ENCODE results near the gene ALG2. TPM values are rescaled to one million over a fixed set of nuclear protein-coding genes. Genes with fewer than 3 reads are reported as not detected.
"Not testable (repeated sequence)": the region's sequence is repeated elsewhere in the genome, so short reads cannot be mapped to it uniquely, and the experiment has no call there.

Gene ALG2
- total and polyA plus RNA-seq, 4 donors = 20.6 to 43.6 (median 30.3) TPM

GRCh38 chr9:99197987-99198386, 23.8 kb downstream of the ALG2 start:
- H3K36me3 ChIP-seq (ENCODE audit: control insufficient read depth in 4 of 4, insufficient read depth in 3 of 4, low read depth in 1 of 4, low read length in 3 of 4) = no peaks in the 10 kb centered on the region
- no peak for DNase-seq (ENCODE audit: low spot score)
- H3K4me3 ChIP-seq (ENCODE audit: low read depth in 1 of 3, low read length in 3 of 3) = no peak overlapping the region
- no peaks in the 10 kb centered on the region for H3K27me3 ChIP-seq (ENCODE audit: control insufficient read depth in 4 of 4, insufficient read depth in 4 of 4, low read length in 3 of 4)
- no peak for TF ChIP-seq JUND (IDR thresholded peaks at IDR 0.05)
- TF ChIP-seq ATF3 (IDR thresholded peaks at IDR 0.05) = no peak
- TF ChIP-seq ZBTB33 (IDR thresholded peaks at IDR 0.05) = no peak
- TF ChIP-seq EGR1 (IDR thresholded peaks at IDR 0.05; ENCODE audit: low read depth in 2 of 2) = no peak
- TF ChIP-seq RXRA (IDR thresholded peaks at IDR 0.05) = no peak
- no peak for TF ChIP-seq CTCF (IDR thresholded peaks at IDR 0.05; ENCODE audit: low read depth, low read length, missing input control)
- no peak for TF ChIP-seq RAD21 (IDR thresholded peaks at IDR 0.05)
- no peak for TF ChIP-seq YY1 (IDR thresholded peaks at IDR 0.05)
- H3K9ac ChIP-seq (ENCODE audit: low read depth in 1 of 2, low read length in 2 of 2) = no peak overlapping the region
- H3K9me3 ChIP-seq (ENCODE audit: control insufficient read depth in 4 of 4, low read length in 3 of 4) = no peaks in the 10 kb centered on the region
- no peaks in the 10 kb centered on the region for H3K4me1 ChIP-seq (ENCODE audit: control insufficient read depth in 4 of 4, insufficient read depth in 4 of 4, low read length in 3 of 4)
- no peak overlapping the region for H3K27ac ChIP-seq (ENCODE audit: low read depth in 1 of 2, low read length in 2 of 2)
- WGBS = 85% methylated on average over 9 of the region's 9 CpGs

- 96% methylated on average over 3 of the region's 3 CpGs for WGBS
- H3K9me3 ChIP-seq (ENCODE audit: control insufficient read depth in 4 of 4, low read length in 3 of 4) = no peaks in the 10 kb centered on the region
- H3K9ac ChIP-seq (ENCODE audit: low read depth in 1 of 2, low read length in 2 of 2) = no peak overlapping the region
- H3K4me3 ChIP-seq (ENCODE audit: low read depth in 1 of 3, low read length in 3 of 3) = no peak overlapping the region
- DNase-seq (ENCODE audit: low spot score) = no peak
- no peaks in the 10 kb centered on the region for H3K36me3 ChIP-seq (ENCODE audit: control insufficient read depth in 4 of 4, insufficient read depth in 3 of 4, low read depth in 1 of 4, low read length in 3 of 4)
- no peak for TF ChIP-seq CTCF (IDR thresholded peaks at IDR 0.05; ENCODE audit: low read depth, low read length, missing input control)
- H3K4me1 ChIP-seq (ENCODE audit: control insufficient read depth in 4 of 4, insufficient read depth in 4 of 4, low read length in 3 of 4) = no peaks in the 10 kb centered on the region
- no peaks in the 10 kb centered on the region for H3K27me3 ChIP-seq (ENCODE audit: control insufficient read depth in 4 of 4, insufficient read depth in 4 of 4, low read length in 3 of 4)
- H3K27ac ChIP-seq (ENCODE audit: low read depth in 1 of 2, low read length in 2 of 2) = no peak overlapping the region
Observed at GRCh38 chr9:99197124-99197630, 24.6 kb downstream of the ALG2 start.

- WGBS = 79% methylated on average over 5 of the region's 5 CpGs
- H3K4me1 ChIP-seq (ENCODE audit: control insufficient read depth in 4 of 4, insufficient read depth in 4 of 4, low read length in 3 of 4); DNase-seq (ENCODE audit: low spot score); H3K36me3 ChIP-seq (ENCODE audit: control insufficient read depth in 4 of 4, insufficient read depth in 3 of 4, low read depth in 1 of 4, low read length in 3 of 4); H3K9ac ChIP-seq (ENCODE audit: low read depth in 1 of 2, low read length in 2 of 2); H3K27ac ChIP-seq (ENCODE audit: low read depth in 1 of 2, low read length in 2 of 2); H3K9me3 ChIP-seq (ENCODE audit: control insufficient read depth in 4 of 4, low read length in 3 of 4); H3K27me3 ChIP-seq (ENCODE audit: control insufficient read depth in 4 of 4, insufficient read depth in 4 of 4, low read length in 3 of 4); H3K4me3 ChIP-seq (ENCODE audit: low read depth in 1 of 3, low read length in 3 of 3): not testable (repeated sequence)
Observed at GRCh38 chr9:99196484-99196883, 25.3 kb downstream of the ALG2 start.

All from liver (tissue), 9 donors.